HL-60/S4 treated with retinoic acid at 250 ng/mL for 4 days and 3 days (cell line): ENCODE measurements around the gene PLSCR5.

Experiments used
- in situ Hi-C: fragments of 300-500 bp; cut with MboI; formaldehyde crosslinking; loops from 2 replicates; pipeline ENCODE4 v1.7.0; 2022; ENCODE audit warnings: low sequenced_read_pairs

The PLSCR5 gene

GRCh38 chr3:146546366-146546965, 58.7 kb downstream of the PLSCR5 start:
- in situ Hi-C loops = no loop called here

GRCh38 chr3:146544929-146545528, 60.1 kb downstream of the PLSCR5 start:
- in situ Hi-C loops = no loop called here

GRCh38 chr3:146544002-146544928, 60.9 kb downstream of the PLSCR5 start, which contains the start of gene PLSCR1:
Gene PLSCR1 (minus strand): TSS chr3:146544607. CDS start chr3:146536552, 8,055 bp downstream.
- in situ Hi-C loops = no loop called here

- in situ Hi-C loops = no loop called here
These were observed 61.6 kb downstream of the PLSCR5 start for GRCh38 chr3:146543461-146544001.

- in situ Hi-C loops = no loop called here
These were observed 62.2 kb downstream of the PLSCR5 start for GRCh38 chr3:146542978-146543377.

GRCh38 chr3:146542179-146542578, 63.0 kb downstream of the PLSCR5 start:
- in situ Hi-C loops = no loop called here

- in situ Hi-C loops = no loop called here
These were observed 64.2 kb downstream of the PLSCR5 start for GRCh38 chr3:146540978-146541377.

- in situ Hi-C loops = no loop called here
These were observed 64.9 kb downstream of the PLSCR5 start for GRCh38 chr3:146540236-146540635.

GRCh38 chr3:146539315-146539714, 65.8 kb downstream of the PLSCR5 start:
- in situ Hi-C loops = no loop called here

- in situ Hi-C loops = no loop called here
These were observed 67.5 kb downstream of the PLSCR5 start for GRCh38 chr3:146537603-146538002.

- in situ Hi-C loops = no loop called here
These were observed 68.5 kb downstream of the PLSCR5 start for GRCh38 chr3:146536681-146537080.
